Astrocyte of the cerebellum (primary cell): ENCODE measurements around the gene ANKS1B.

Source experiments
- DNase-seq: peaks from one replicate; pipeline ENCODE4 v3.0.0-alpha.2; 2011; ENCODE audit warnings: low read depth
- H3K4me3 ChIP-seq: 2 replicates; pipeline ENCODE4 v1.5.1; 2011; ENCODE audit warnings: mild to moderate bottlenecking, low read depth, low read length, moderate library complexity
- in situ Hi-C: cut with HindIII; loops from 2 replicates; pipeline ENCODE4 v1.10.0; 2017; ENCODE audit warnings: low sequenced_read_pairs
- TF ChIP-seq, protein P1 (sequence below): IDR thresholded peaks from 2 replicates; pipeline ENCODE4 v1.5.1; 2012; ENCODE audit warnings: low read length, low read depth, moderate library complexity, mild to moderate bottlenecking; ENCODE audit errors: missing control alignments

The ANKS1B gene

DNA sequence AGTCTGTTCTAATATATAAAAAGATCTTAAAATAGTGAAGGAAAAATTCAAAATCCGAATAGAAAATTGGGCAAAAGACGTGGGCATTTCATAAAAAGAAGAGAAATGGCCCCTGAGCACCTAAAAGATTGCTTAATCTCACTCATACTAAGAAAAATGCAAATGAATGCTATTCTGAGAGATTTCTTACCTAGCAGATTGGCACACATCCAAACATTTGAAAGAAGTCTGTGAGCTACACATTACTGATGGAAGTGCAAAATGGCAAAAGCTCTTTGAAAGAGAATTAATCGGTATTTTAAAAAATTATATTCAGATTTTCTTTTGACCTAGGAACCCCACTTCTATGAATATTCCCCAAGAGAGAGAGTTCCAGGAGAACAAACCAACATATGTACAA is 617.6 kb downstream of the ANKS1B start:
- in situ Hi-C loops = no loop called here
- no peak for DNase-seq
- TF ChIP-seq, protein P1, sequence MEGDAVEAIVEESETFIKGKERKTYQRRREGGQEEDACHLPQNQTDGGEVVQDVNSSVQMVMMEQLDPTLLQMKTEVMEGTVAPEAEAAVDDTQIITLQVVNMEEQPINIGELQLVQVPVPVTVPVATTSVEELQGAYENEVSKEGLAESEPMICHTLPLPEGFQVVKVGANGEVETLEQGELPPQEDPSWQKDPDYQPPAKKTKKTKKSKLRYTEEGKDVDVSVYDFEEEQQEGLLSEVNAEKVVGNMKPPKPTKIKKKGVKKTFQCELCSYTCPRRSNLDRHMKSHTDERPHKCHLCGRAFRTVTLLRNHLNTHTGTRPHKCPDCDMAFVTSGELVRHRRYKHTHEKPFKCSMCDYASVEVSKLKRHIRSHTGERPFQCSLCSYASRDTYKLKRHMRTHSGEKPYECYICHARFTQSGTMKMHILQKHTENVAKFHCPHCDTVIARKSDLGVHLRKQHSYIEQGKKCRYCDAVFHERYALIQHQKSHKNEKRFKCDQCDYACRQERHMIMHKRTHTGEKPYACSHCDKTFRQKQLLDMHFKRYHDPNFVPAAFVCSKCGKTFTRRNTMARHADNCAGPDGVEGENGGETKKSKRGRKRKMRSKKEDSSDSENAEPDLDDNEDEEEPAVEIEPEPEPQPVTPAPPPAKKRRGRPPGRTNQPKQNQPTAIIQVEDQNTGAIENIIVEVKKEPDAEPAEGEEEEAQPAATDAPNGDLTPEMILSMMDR = no peak
- no peak overlapping the region for H3K4me3 ChIP-seq

DNA sequence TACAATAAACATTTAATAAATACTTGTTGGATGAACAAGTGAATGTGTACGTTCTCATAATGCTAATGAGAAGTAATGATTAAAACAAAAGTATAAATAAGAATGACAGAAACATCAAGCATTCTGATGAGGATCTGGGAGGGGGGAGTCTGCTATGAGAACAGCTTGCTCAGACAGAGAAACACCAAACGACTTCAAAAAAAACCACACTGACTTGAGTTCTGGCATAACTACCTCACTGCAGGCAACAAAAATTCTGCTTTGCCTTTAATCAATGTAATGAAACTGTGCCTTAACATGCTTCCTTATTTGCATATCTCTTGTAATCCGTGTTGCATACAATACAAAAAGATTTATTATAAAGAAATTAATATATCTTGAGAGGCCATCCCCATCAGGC is 632.5 kb downstream of the ANKS1B start:
- in situ Hi-C loops = no loop called here
- no peak for DNase-seq
- no peak overlapping the region for H3K4me3 ChIP-seq
- TF ChIP-seq, protein P1 = no peak

DNA sequence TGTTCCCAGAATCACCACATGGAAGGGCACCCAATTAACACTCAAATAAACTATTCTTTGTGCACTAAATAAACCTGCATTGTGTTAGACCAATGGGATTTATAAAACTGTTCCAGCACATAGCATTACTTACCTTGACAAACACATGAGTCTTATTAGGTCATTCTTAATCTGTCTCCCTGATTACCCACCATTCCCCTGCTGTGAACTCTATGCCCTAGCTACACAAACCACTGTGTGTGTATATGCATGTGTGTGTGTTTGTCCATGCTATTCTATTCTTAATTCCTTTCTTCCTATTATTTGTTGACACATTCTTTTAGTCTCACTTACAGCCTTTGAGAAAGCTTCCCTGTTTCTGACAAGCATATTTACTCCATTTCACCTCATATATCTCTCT is 640.8 kb downstream of the ANKS1B start:
- TF ChIP-seq, protein P1 = no peak
- in situ Hi-C loops = no loop called here

DNA sequence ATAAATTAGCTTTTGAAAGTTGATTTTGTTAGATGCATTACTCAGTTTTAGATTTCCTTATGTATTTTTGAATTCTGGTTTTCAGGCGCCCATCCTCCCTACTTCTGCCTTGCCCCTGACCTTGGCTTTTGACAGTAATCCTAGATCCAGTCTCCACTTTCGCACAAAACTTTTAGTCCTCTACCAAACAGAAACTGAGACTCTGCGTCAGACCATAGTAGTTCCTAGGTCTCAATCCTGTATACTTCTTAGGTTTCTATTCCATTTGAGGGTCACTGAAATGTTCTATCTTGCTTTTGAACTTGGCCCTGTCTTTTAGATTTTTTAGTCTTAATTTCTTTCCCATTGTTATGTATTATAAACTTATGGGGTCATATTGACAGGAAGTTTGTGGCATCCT is 645.1 kb downstream of the ANKS1B start:
- in situ Hi-C loops = no loop called here
- H3K4me3 ChIP-seq = no peak overlapping the region
- no peak for DNase-seq
- TF ChIP-seq, protein P1 = no peak

More for the DNA sequence above, 640.8 kb downstream of the ANKS1B start:
- H3K4me3 ChIP-seq = no peak overlapping the region
- no peak for DNase-seq

DNA sequence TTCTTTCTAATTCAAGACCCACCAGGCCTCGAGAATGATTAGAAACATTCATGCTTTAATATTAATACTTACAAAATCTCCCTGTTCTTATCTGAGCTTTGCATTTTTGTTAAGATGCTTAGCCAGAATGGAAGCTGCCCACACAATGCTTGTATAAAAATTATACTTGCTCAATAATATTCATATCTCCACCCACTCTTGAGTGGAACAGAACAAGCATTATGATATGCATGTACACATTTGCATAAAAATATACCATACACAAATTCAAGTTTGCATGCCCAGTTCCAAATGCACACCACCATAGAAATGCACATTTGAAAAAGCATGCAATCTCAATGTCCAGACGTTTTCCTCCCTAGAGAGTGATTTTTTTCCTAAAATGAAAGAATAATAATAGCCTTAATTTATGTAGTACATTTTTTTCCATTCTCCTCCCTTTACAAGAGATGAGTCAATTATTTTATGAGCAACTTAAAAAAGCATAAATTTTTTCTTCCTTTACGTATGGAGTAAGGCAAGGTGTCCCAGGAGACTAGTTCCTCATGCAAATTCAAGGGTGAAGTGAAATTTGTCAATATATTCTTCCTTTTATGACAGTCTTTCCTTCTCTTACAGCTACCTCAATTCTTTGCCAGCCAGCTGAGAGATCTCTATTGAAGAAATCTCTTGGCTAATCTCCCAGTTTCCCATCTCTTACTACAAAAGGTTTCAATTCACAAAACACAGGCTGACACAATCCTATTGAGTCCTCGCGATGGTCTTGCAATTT is 650.3 kb downstream of the ANKS1B start:
- TF ChIP-seq, protein P1 = no peak

DNA sequence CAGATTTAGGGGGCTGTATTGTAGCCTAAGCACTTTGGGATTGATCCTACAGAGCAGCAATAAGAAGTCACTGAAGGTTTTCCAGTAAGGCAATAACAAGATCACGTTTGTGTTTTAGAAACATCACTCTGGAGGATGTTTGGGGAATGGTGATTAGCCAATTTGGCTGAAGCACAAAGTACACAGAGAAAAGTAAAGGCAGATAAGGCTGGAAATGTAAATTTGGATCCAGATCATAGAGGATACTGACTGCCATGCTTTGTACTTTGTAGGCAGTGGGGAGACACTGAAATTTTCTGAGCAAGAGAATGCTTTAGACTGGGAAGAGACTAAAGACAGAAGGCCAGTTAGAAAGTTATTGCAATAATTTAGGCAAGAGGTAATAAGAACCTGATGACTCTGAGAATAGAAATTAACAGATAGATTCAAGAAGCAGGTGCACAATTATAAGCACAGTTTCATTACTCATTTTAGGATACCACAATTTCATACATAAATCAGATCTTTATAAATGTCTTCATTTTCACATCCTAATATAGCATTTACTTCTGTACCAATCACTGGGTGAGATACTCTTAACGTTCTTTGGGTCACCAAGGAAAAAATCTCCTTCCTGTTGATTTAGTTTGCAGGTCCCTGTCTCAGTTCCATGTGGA is 651.7 kb downstream of the ANKS1B start:
- H3K4me3 ChIP-seq = no peak overlapping the region
- TF ChIP-seq, protein P1 = no peak
- no peak for DNase-seq
- in situ Hi-C loops = no loop called here

More for the DNA sequence above, 650.3 kb downstream of the ANKS1B start:
- in situ Hi-C loops = no loop called here
- H3K4me3 ChIP-seq = no peak overlapping the region
- no peak for DNase-seq
